Right atrium auricular region (tissue), 2 donors: ENCODE data around the gene DCDC2B. TPM values are rescaled to one million over a fixed set of nuclear protein-coding genes. Genes with fewer than 3 reads are reported as not detected.

Source experiments
- DNase-seq: peaks from one replicate; pipeline ENCODE4 v3.0.0-alpha.2; 2019; ENCODE audit warnings: low spot score
- H3K27ac ChIP-seq, 2 donors: fragments of 200-600 bp; sonication (generic); 1 replicate in 1 of 2; 2 replicates in 1 of 2; pipeline ENCODE4 v1.5.1; 2016 to 2019
- H3K27me3 ChIP-seq, 2 donors: fragments of 200-600 bp; sonication (generic); one replicate each; pipeline versions ENCODE4 v1.5.1 to v1.6.0; 2017 to 2019
- H3K36me3 ChIP-seq: fragments of 200-600 bp; sonication (generic); one replicate; pipeline ENCODE4 v1.5.1; 2016
- H3K4me1 ChIP-seq, 2 donors: fragments of 200-600 bp; sonication (generic); one replicate each; pipeline versions ENCODE4 v1.5.1 to v1.6.0; 2017 to 2019
- H3K4me3 ChIP-seq, 2 donors: fragments of 200-600 bp; sonication (generic); 1 replicate in 1 of 2; 2 replicates in 1 of 2; pipeline ENCODE4 v1.5.1; 2017 to 2019; ENCODE audit warnings: mild to moderate bottlenecking in 1 of 2, moderate library complexity in 1 of 2
- H3K9me3 ChIP-seq, 2 donors: fragments of 200-600 bp; sonication (generic); one replicate each; pipeline ENCODE4 v1.5.1; 2019
- CTCF ChIP-seq, 2 donors: fragments of 200-600 bp; sonication (generic); IDR thresholded peaks; one replicate each; pipeline ENCODE4 v1.5.1; 2019; ENCODE audit warnings: antibody characterized with exemption in 2 of 2
- total RNA-seq, 2 donors: library from RNA; depleted of rRNA; stranded (reverse); fragments of >200 nt; gene quantifications; one replicate each; pipeline ENCODE4 v1.1.0, GENCODE V29; 2016

DCDC2B gene
- total RNA-seq, 2 donors from 2014 or later, result not detected

- Histone ChIP-seq H3K4me3 (no peak overlapping the region), H3K4me1 (peaks cover 0 to 3% of the 10 kb centered on the region in 2 donors), H3K27ac (no peak overlapping the region), H3K36me3 (peaks cover 97% of the 10 kb centered on the region), H3K9me3 (no peaks in the 10 kb centered on the region), H3K27me3 (no peaks in the 10 kb centered on the region)
- no peak for TF ChIP-seq CTCF (IDR thresholded peaks at IDR 0.05)
- no peak for DNase-seq
Measured at GRCh38 chr1:32192220-32192948, 16.5 kb upstream of the DCDC2B start.

GRCh38 chr1:32194984-32195383, 13.9 kb upstream of the DCDC2B start:
- peaks cover 0 to 18% of the 10 kb centered on the region in 2 donors for H3K4me1 ChIP-seq
- no peak overlapping the region for H3K27ac ChIP-seq
- H3K4me3 ChIP-seq, result no peak overlapping the region
- H3K36me3 ChIP-seq, result peaks cover 76% of the 10 kb centered on the region
- no peaks in the 10 kb centered on the region for H3K9me3 ChIP-seq
- H3K27me3 ChIP-seq, result no peaks in the 10 kb centered on the region
- DNase-seq, result no peak
- TF ChIP-seq CTCF (IDR thresholded peaks at IDR 0.05), result no peak

- no peak for TF ChIP-seq CTCF (IDR thresholded peaks at IDR 0.05)
- no peak overlapping the region for H3K27ac ChIP-seq
- no peak overlapping the region for H3K4me3 ChIP-seq
- H3K27me3 ChIP-seq, result no peaks in the 10 kb centered on the region
- H3K9me3 ChIP-seq, result no peaks in the 10 kb centered on the region
- H3K4me1 ChIP-seq, result peaks cover 0 to 23% of the 10 kb centered on the region in 2 donors
- no peak for DNase-seq
- peaks cover 70% of the 10 kb centered on the region for H3K36me3 ChIP-seq
Measured at GRCh38 chr1:32195531-32195930, 13.4 kb upstream of the DCDC2B start.

GRCh38 chr1:32195972-32196823, 12.7 kb upstream of the DCDC2B start:
- Histone ChIP-seq H3K36me3 (peaks cover 63% of the 10 kb centered on the region), H3K4me3 (no peak overlapping the region), H3K4me1 (peaks cover 0 to 25% of the 10 kb centered on the region in 2 donors), H3K27me3 (no peaks in the 10 kb centered on the region), H3K27ac (no peak overlapping the region), H3K9me3 (no peaks in the 10 kb centered on the region)
- no peak for TF ChIP-seq CTCF (IDR thresholded peaks at IDR 0.05)
- no peak for DNase-seq

GRCh38 chr1:32197074-32197473, 11.8 kb upstream of the DCDC2B start:
- DNase-seq, result no peak
- no peaks in the 10 kb centered on the region for H3K27me3 ChIP-seq
- TF ChIP-seq CTCF (IDR thresholded peaks at IDR 0.05), result no peak
- H3K27ac ChIP-seq, result no peak overlapping the region
- no peaks in the 10 kb centered on the region for H3K9me3 ChIP-seq
- peaks cover 0 to 34% of the 10 kb centered on the region in 2 donors for H3K4me1 ChIP-seq
- no peak overlapping the region for H3K4me3 ChIP-seq
- H3K36me3 ChIP-seq, result peaks cover 55% of the 10 kb centered on the region
